Heart left ventricle (tissue), 16 donors: ENCODE results near the gene MRPL49. TPM values are rescaled to one million over a fixed set of nuclear protein-coding genes. Genes with fewer than 3 reads are reported as not detected.

Experiments
- ATAC-seq, 4 donors: fragments of 200-7000 bp; cut with Tn5 transposase; one replicate each; pipeline ENCODE4 v1.9.1; 2020 to 2022; ENCODE audit warnings: moderate library complexity in 4 of 4, mild to moderate bottlenecking in 3 of 4, moderate number of reproducible peaks in 1 of 4
- DNase-seq, 5 donors: peaks; one replicate each; pipeline ENCODE4 v3.0.0-alpha.2; 2020
- H3K27ac ChIP-seq, 12 donors: fragments of 200-600 bp; sonication (generic) in 4 of 12; one replicate each; pipeline versions ENCODE4 v1.5.0 to v1.8.0; 2016 to 2022; ENCODE audit warnings: mild to moderate bottlenecking in 2 of 12
- H3K27me3 ChIP-seq, 9 donors: fragments of 200-600 bp; sonication (generic) in 2 of 9; one replicate each; pipeline versions ENCODE4 v1.5.1 to v1.8.0; 2016 to 2022; ENCODE audit warnings: mild to moderate bottlenecking in 3 of 9
- H3K36me3 ChIP-seq, 9 donors: fragments of 200-600 bp; sonication (generic) in 2 of 9; one replicate each; pipeline versions ENCODE4 v1.5.0 to v1.8.0; 2018 to 2022; ENCODE audit warnings: mild to moderate bottlenecking in 2 of 9
- H3K4me1 ChIP-seq, 12 donors: fragments of 200-600 bp; sonication (generic) in 4 of 12; one replicate each; pipeline versions ENCODE4 v1.5.0 to v1.8.0; 2016 to 2022; ENCODE audit warnings: mild to moderate bottlenecking in 3 of 12
- H3K4me3 ChIP-seq, 12 donors: fragments of 200-600 bp; sonication (generic) in 4 of 12; one replicate each; pipeline versions ENCODE4 v1.5.0 to v1.8.0; 2017 to 2022; ENCODE audit warnings: mild to moderate bottlenecking in 9 of 12, moderate library complexity in 4 of 12
- H3K9me3 ChIP-seq, 12 donors: fragments of 200-600 bp; sonication (generic) in 4 of 12; one replicate each; pipeline versions ENCODE4 v1.5.0 to v1.8.0; 2016 to 2022; ENCODE audit warnings: mild to moderate bottlenecking in 1 of 12
- POLR2A ChIP-seq, 2 donors: fragments of 450-650 bp; IDR thresholded peaks; one replicate each; pipeline ENCODE4 v1.6.1; 2017; ENCODE audit warnings: antibody characterized with exemption in 2 of 2, mild to moderate bottlenecking in 2 of 2, moderate library complexity in 2 of 2
- WGBS, 4 donors: extraction: QIAGEN DNeasy Blood & Tissue Kit in 2 of 4; methylation state at CpG; one replicate each; pipeline versions ENCODE4 v1.1.5 to v1.1.7; 2013 to 2018; 5-methylcytosine and 5-hydroxymethylcytosine counted together
- intact Hi-C, 10 donors: fragments of 100-400 bp; cut with DNase I; formaldehyde crosslinking; loops; one replicate each; pipeline versions ENCODE4 v1.11.1 to v1.14.2; 2022
- polyA plus RNA-seq, 2 donors: library from polyadenylated mRNA; stranded (reverse); fragments of 200-250 nt; gene quantifications; one replicate each; pipeline ENCODE4 v1.2.3, GENCODE V29; 2013
- total RNA-seq, 9 donors: library from RNA; depleted of rRNA in 2 of 9; stranded (reverse); fragments of >200 nt in 2 of 9; fragmentation: NEBNext Ultra II Directional in 3 of 9; extraction: Animal tissue kit (Norgen Biotek cat#: 25700) in 3 of 9; gene quantifications; one replicate each; pipeline versions ENCODE4 v1.1.0 to v1.2.4, GENCODE V29; 2016 to 2023
- TF ChIP-seq, protein P1 (sequence below), 12 donors: fragments of 200-600 bp; sonication (generic) in 4 of 12; IDR thresholded peaks; one replicate each; pipeline versions ENCODE4 v1.5.0 to v1.8.0; 2018 to 2022; ENCODE audit warnings: antibody characterized with exemption in 12 of 12, mild to moderate bottlenecking in 5 of 12
- donor health status: ischemic (EF 13 %, LVEDD 7.1; RV severe dilation, severe dysfunction).
- donor health status: healthy with polysubstance abuse.
- donor health status: DM: no; HTN: yes; CAD: no.
- donor health status: DM: no; HTN: no; CAD: no.
- donor health status: ischemic (EF 25% LVEDD 6.9; RV normal size, moderate dysfunction).
- donor health status: ischemic (EF 25% LVEDD 5.7; RV mildly dilated, moderate dysfunction).
- donor health status: healthy.
- donor health status: DM: yes; HTN: yes; CAD: no.
- donor health status: ischemic (EF 35%, LVEDD 5.7; RV mildly dilated, moderate dysfunction).
- donor health status: nonischemic (EF 11% LVEDD 7.7; RV severe dilation, severe dysfunction).
- donor health status: DM: yes; HTN: yes; CAD: no.
- donor health status: PGD.
- donor health status: ischemic (EF 29% LVEDD 5.4; RV normal size, mild dysfunction).
- donor health status: nonischemic (EF 23%, LVEDD 6.1; RV moderate dilation, normal function).

Gene MRPL49
- total and polyA plus RNA-seq, 11 donors = 13.7 to 66.6 (median 42.1) TPM

DNA sequence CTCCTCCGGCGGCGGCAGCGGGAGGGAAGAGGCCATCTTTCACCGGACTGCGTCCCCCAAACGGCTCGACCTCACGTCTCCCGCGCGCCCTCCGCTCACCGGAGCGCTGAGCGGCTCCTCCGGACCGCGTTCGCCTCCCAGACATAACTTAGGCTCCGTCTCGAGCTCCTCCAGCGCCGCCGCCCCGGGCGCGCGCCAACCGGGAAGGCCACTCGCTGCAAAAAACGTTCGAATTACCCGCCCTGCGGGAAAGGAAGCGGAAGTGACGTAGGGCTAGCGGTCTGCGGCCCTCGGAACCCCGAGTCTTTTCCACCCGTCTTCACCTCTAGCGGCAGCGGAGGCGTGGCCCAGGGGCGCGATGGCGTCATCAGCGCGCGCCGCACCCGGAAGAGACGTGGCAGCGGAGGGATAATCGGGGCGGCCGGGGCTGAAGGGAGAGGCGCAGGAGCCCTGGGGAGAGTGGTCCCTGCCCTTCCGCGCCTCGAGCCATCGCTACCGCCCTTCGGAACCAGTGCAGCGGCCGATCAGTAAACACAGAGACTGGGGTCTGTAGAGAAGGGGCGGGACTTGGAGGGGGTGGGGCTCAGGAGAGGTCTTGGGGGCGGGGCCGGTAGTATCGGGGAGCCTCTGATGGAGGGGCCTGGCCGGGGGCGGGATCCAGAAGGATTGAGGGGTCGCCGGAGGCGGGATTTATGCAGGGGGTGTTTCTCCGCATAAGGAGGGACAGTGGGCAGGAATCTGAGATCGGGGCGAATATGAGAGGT lies 38.1 kb upstream of the MRPL49 start, which contains the start of the genes CDCA5 and ZFPL1:
Gene CDCA5, minus strand, starts transcription at position 207 of the 764 bp plus-strand sequence. Its CDS starts 62 bp downstream, at position 145.
Gene ZFPL1, plus strand, starts transcription at position 389 of the 764 bp plus-strand sequence. CDS start 477 bp downstream, outside the sequence.
- peak within 1 kb of the TSS; percentile 45 to 95 (median 90) for H3K27ac ChIP-seq
- ATAC-seq = peak; percentile 90 to 98 (median 97)
- H3K4me3 ChIP-seq = peak within 1 kb of the TSS; percentile 44 to 93 (median 79)
- DNase-seq = peak; percentile 95 to 96 (median 95)
- H3K9me3 ChIP-seq = no peaks in the 10 kb centered on the region
- intact Hi-C loops = loop anchor here in 7 of 10 donors (1.0 to 10.0 kb wide), 8 partner anchors 12 to 72 kb away; partner anchors contain the start of genes SAC3D1 (in 5 of the 7), ARL2 (in 4 of the 7), VPS51 (in 2 of the 7) and FAU (in 1 of the 7)
- no peaks in the 10 kb centered on the region for H3K27me3 ChIP-seq
- WGBS, 4 donors = 0 to 1% (median 1%) methylated on average over 60 to 79 of the region's 79 CpGs
- H3K4me1 ChIP-seq = peaks cover 4 to 27% (median 16%) of the 10 kb centered on the region in 12 donors
- H3K36me3 ChIP-seq = peaks cover 0 to 40% (median 37%) of the 10 kb centered on the region in 9 donors
- TF ChIP-seq POLR2A (IDR thresholded peaks at IDR 0.05) = peak in 1 of 2 donors; percentile 58
- TF ChIP-seq, protein P1, sequence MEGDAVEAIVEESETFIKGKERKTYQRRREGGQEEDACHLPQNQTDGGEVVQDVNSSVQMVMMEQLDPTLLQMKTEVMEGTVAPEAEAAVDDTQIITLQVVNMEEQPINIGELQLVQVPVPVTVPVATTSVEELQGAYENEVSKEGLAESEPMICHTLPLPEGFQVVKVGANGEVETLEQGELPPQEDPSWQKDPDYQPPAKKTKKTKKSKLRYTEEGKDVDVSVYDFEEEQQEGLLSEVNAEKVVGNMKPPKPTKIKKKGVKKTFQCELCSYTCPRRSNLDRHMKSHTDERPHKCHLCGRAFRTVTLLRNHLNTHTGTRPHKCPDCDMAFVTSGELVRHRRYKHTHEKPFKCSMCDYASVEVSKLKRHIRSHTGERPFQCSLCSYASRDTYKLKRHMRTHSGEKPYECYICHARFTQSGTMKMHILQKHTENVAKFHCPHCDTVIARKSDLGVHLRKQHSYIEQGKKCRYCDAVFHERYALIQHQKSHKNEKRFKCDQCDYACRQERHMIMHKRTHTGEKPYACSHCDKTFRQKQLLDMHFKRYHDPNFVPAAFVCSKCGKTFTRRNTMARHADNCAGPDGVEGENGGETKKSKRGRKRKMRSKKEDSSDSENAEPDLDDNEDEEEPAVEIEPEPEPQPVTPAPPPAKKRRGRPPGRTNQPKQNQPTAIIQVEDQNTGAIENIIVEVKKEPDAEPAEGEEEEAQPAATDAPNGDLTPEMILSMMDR (IDR thresholded peaks at IDR 0.05) = no peak

DNA sequence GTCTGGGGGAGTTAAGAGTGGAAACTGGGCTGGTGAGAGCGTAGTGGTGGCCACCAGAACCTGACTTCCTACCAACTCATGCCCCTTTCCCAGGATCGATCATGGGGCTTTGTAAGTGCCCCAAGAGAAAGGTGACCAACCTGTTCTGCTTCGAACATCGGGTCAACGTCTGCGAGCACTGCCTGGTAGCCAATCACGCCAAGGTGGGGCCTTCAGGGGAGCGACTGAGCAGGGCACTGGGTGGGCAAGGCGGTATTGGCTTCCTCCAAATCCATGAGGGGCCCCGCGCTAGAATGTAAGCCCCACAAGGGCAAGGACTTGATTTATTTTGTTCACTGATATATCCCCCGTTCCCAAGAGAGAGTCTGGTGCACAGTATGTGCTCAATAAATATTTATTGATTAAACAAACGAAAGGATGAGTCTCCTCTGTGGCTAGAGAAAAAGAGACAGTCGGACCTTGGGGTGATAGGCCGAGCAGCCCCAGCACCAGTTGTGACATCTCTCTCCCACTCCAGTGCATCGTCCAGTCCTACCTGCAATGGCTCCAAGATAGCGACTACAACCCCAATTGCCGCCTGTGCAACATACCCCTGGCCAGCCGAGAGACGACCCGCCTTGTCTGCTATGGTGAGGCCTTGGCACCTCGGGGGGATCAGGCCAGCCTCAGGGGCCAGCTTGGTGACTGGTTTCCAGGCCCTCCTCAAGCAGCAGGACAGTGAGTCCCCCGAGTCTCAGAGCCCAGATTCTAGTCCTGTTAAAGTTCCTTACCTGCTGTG lies 37.3 kb upstream of the MRPL49 start:
- Histone ChIP-seq H3K27me3 (no peaks in the 10 kb centered on the region), H3K36me3 (peaks cover 0 to 48% (median 42%) of the 10 kb centered on the region in 9 donors), H3K27ac (peak overlapping the region; percentile 45 to 95 (median 90)), H3K4me1 (peaks cover 4 to 27% (median 16%) of the 10 kb centered on the region in 12 donors), H3K4me3 (peak overlapping the region; percentile 44 to 93 (median 79)), H3K9me3 (no peaks in the 10 kb centered on the region)
- no peak for TF ChIP-seq POLR2A (IDR thresholded peaks at IDR 0.05)
- TF ChIP-seq, protein P1 (IDR thresholded peaks at IDR 0.05) = no peak
- no peak for DNase-seq
- peak in 2 of 4 donors; percentile 5 to 8 for ATAC-seq
- intact Hi-C loops = loop anchor here in 7 of 10 donors (1.0 to 10.0 kb wide), 8 partner anchors 12 to 72 kb away; partner anchors contain the start of genes SAC3D1 (in 5 of the 7), ARL2 (in 4 of the 7), VPS51 (in 2 of the 7) and FAU (in 1 of the 7)
- WGBS, 4 donors = 47 to 53% (median 48%) methylated on average over 21 to 23 of the region's 23 CpGs

DNA sequence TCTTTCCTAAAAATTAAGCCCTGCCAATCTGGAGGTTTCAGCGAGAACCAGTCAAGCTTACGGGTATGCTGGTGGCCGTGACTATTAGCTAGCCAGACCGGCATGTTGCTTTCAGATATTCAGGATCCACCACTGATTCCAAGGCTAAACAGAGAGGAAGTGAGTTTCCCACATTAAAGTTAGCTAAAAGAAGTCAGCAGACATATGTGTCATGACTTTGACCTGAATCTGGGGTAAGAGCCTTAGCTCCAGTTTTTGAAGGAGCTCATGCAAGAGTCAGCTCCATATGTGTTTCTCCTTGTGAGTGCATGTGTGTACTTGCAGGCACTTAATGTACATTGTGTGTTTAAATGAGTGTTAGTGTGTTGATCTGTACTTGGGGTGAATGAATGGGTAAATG lies 36.7 kb upstream of the MRPL49 start:
- intact Hi-C loops = loop anchor here in 4 of 10 donors (2.0 to 10.0 kb wide), 3 partner anchors 35 to 71 kb away; partner anchors contain the start of genes ARL2 (in 2 of the 4) and SAC3D1 (in 1 of the 4)
- peaks cover 0 to 51% (median 42%) of the 10 kb centered on the region in 9 donors for H3K36me3 ChIP-seq

More for the DNA sequence above, 36.7 kb upstream of the MRPL49 start:
- DNase-seq (no peak), ATAC-seq (no peak)
- Histone ChIP-seq H3K4me3 (no peak overlapping the region), H3K27me3 (no peaks in the 10 kb centered on the region), H3K9me3 (no peaks in the 10 kb centered on the region), H3K4me1 (peaks cover 4 to 27% (median 16%) of the 10 kb centered on the region in 12 donors), H3K27ac (no peak overlapping the region)
- TF ChIP-seq, protein P1 (IDR thresholded peaks at IDR 0.05) = no peak
- TF ChIP-seq POLR2A (IDR thresholded peaks at IDR 0.05) = no peak
- 79 to 97% (median 92%) methylated on average over 4 of the region's 4 CpGs for WGBS, 4 donors
